NT2/D1 (cell line): ENCODE measurements around the gene COL18A1.

Source experiments
- DNase-seq: peaks from one replicate; pipeline ENCODE4 v3.0.0-alpha.2; 2011; ENCODE audit warnings: low read depth, low spot score
- H3K27me3 ChIP-seq: 2 replicates; pipeline ENCODE4 v1.6.0; 2011; ENCODE audit warnings: mild to moderate bottlenecking; ENCODE audit not compliant: insufficient read length, insufficient read depth
- H3K36me3 ChIP-seq: 2 replicates; pipeline ENCODE4 v1.6.1; 2011; ENCODE audit warnings: mild to moderate bottlenecking, low read length, mixed read lengths; ENCODE audit not compliant: insufficient read depth, insufficient read length
- H3K4me1 ChIP-seq: 2 replicates; pipeline ENCODE4 v1.5.1; 2011; ENCODE audit not compliant: insufficient read depth, insufficient read length
- H3K4me3 ChIP-seq: 2 replicates; pipeline ENCODE4 v1.5.1; 2011; ENCODE audit warnings: low read depth; ENCODE audit not compliant: insufficient read length
- H3K9ac ChIP-seq: 2 replicates; pipeline ENCODE4 v1.6.0; 2011; ENCODE audit warnings: low read depth; ENCODE audit not compliant: insufficient read length
- H3K9me3 ChIP-seq: 2 replicates; pipeline ENCODE4 v1.5.1; 2011; ENCODE audit warnings: mild to moderate bottlenecking, low read length; ENCODE audit not compliant: insufficient read depth
- SUZ12 ChIP-seq: IDR thresholded peaks from 2 replicates; pipeline ENCODE4 v1.6.1; 2011; ENCODE audit not compliant: insufficient read length, insufficient read depth; ENCODE audit errors: extremely low read depth
- YY1 ChIP-seq: IDR thresholded peaks from 2 replicates; pipeline ENCODE4 v1.6.1; 2011; ENCODE audit not compliant: insufficient read length, insufficient read depth
- ZNF274 ChIP-seq: IDR thresholded peaks from 2 replicates; pipeline ENCODE4 v1.6.1; 2011; ENCODE audit warnings: mild to moderate bottlenecking, low read depth, low read length

COL18A1 gene

GRCh38 chr21:45468051-45468970 lies 63.3 kb downstream of the COL18A1 start:
- no peak for DNase-seq
- H3K36me3 ChIP-seq, result peaks cover 98% of the 10 kb centered on the region
- H3K4me3 ChIP-seq, result no peak overlapping the region
- peaks cover 29% of the 10 kb centered on the region for H3K4me1 ChIP-seq
- no peak overlapping the region for H3K9ac ChIP-seq
- no peaks in the 10 kb centered on the region for H3K27me3 ChIP-seq
- no peaks in the 10 kb centered on the region for H3K9me3 ChIP-seq
- TF ChIP-seq SUZ12 (no peak), YY1 (no peak), ZNF274 (no peak)

GRCh38 chr21:45468971-45469272 lies 64.0 kb downstream of the COL18A1 start:
- Histone ChIP-seq H3K27me3 (no peaks in the 10 kb centered on the region), H3K4me1 (peaks cover 33% of the 10 kb centered on the region), H3K9me3 (no peaks in the 10 kb centered on the region), H3K36me3 (peaks cover 98% of the 10 kb centered on the region), H3K9ac (no peak overlapping the region), H3K4me3 (no peak overlapping the region)
- DNase-seq, result no peak
- no peak for TF ChIP-seq YY1
- no peak for TF ChIP-seq ZNF274
- no peak for TF ChIP-seq SUZ12

GRCh38 chr21:45469273-45470086 lies 64.5 kb downstream of the COL18A1 start:
- Histone ChIP-seq H3K9ac (peak overlapping the region; percentile 16), H3K9me3 (peaks cover 2% of the 10 kb centered on the region; the same call in 1 of the 2 replicates), H3K36me3 (peaks cover 98% of the 10 kb centered on the region), H3K27me3 (no peaks in the 10 kb centered on the region), H3K4me3 (no peak overlapping the region), H3K4me1 (peaks cover 33% of the 10 kb centered on the region)
- TF ChIP-seq SUZ12 (no peak), ZNF274 (no peak)
- no peak for DNase-seq

- H3K4me1 ChIP-seq, result peaks cover 33% of the 10 kb centered on the region
- no peak for TF ChIP-seq YY1
- no peak for TF ChIP-seq ZNF274
- TF ChIP-seq SUZ12, result no peak
- H3K4me3 ChIP-seq, result no peak overlapping the region
Measured at GRCh38 chr21:45470087-45470515, 65.1 kb downstream of the COL18A1 start.

GRCh38 chr21:45470773-45471524 lies 66.0 kb downstream of the COL18A1 start:
- no peak for TF ChIP-seq YY1
- H3K4me1 ChIP-seq, result peaks cover 33% of the 10 kb centered on the region
- H3K9ac ChIP-seq, result no peak overlapping the region
- DNase-seq, result no peak
- H3K27me3 ChIP-seq, result no peaks in the 10 kb centered on the region
- H3K4me3 ChIP-seq, result no peak overlapping the region
- H3K9me3 ChIP-seq, result peaks cover 5% of the 10 kb centered on the region; the same call in 1 of the 2 replicates
- H3K36me3 ChIP-seq, result peaks cover 98% of the 10 kb centered on the region

More at GRCh38 chr21:45470087-45470515, 65.1 kb downstream of the COL18A1 start:
- peak overlapping the region; percentile 16 for H3K9ac ChIP-seq
- H3K27me3 ChIP-seq, result no peaks in the 10 kb centered on the region
- peaks cover 98% of the 10 kb centered on the region for H3K36me3 ChIP-seq
- H3K9me3 ChIP-seq, result peaks cover 5% of the 10 kb centered on the region; the same call in 1 of the 2 replicates
- no peak for DNase-seq

GRCh38 chr21:45471525-45472221 lies 66.7 kb downstream of the COL18A1 start:
- H3K9ac ChIP-seq, result peak overlapping the region; percentile 17

More at GRCh38 chr21:45471525-45472221, 66.7 kb downstream of the COL18A1 start:
- Histone ChIP-seq H3K9me3 (peaks cover 5% of the 10 kb centered on the region; the same call in 1 of the 2 replicates), H3K4me3 (no peak overlapping the region), H3K36me3 (peaks cover 98% of the 10 kb centered on the region), H3K27me3 (no peaks in the 10 kb centered on the region), H3K4me1 (peaks cover 35% of the 10 kb centered on the region)
- no peak for DNase-seq
- TF ChIP-seq YY1, result no peak
- no peak for TF ChIP-seq SUZ12
- no peak for TF ChIP-seq ZNF274
